Measurements from ENCODE around the gene PLPPR1. TPM values are rescaled to one million over a fixed set of nuclear protein-coding genes. Genes with fewer than 3 reads are reported as not detected.

Gene PLPPR1
- total and polyA plus RNA-seq, 2 of the 13 experiments (the other 11 are each of a cell fraction or from before 2014, with no cell fraction given): 16.0 to 84.7 TPM

DNA sequence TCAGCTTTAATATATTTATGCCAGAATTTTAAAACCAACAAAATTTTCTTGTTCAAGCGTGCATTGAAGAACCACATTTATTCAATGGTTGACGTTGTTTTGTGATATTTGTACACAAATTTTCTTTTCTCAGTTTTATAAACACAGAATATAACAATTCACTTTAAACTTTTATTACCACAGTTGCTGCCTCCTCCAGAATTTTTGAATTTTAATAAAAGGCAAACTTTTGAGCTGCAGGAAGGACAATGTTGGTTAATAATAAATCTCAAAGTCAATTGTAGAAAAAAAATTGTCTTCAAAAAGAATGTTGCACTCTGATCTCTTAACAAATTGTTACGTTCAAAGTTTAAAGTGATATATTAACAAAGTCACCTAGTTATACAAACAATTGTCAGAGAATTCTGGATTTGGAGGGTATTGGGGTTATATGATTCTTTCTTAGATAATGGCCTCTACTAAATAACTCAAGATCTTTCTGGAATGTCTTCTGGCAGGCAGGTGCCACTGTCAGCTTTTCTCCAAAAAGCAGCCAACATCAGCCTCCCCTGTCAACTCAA, 295.8 kb downstream of the PLPPR1 start (continued):
- TF ChIP-seq, protein P1, sequence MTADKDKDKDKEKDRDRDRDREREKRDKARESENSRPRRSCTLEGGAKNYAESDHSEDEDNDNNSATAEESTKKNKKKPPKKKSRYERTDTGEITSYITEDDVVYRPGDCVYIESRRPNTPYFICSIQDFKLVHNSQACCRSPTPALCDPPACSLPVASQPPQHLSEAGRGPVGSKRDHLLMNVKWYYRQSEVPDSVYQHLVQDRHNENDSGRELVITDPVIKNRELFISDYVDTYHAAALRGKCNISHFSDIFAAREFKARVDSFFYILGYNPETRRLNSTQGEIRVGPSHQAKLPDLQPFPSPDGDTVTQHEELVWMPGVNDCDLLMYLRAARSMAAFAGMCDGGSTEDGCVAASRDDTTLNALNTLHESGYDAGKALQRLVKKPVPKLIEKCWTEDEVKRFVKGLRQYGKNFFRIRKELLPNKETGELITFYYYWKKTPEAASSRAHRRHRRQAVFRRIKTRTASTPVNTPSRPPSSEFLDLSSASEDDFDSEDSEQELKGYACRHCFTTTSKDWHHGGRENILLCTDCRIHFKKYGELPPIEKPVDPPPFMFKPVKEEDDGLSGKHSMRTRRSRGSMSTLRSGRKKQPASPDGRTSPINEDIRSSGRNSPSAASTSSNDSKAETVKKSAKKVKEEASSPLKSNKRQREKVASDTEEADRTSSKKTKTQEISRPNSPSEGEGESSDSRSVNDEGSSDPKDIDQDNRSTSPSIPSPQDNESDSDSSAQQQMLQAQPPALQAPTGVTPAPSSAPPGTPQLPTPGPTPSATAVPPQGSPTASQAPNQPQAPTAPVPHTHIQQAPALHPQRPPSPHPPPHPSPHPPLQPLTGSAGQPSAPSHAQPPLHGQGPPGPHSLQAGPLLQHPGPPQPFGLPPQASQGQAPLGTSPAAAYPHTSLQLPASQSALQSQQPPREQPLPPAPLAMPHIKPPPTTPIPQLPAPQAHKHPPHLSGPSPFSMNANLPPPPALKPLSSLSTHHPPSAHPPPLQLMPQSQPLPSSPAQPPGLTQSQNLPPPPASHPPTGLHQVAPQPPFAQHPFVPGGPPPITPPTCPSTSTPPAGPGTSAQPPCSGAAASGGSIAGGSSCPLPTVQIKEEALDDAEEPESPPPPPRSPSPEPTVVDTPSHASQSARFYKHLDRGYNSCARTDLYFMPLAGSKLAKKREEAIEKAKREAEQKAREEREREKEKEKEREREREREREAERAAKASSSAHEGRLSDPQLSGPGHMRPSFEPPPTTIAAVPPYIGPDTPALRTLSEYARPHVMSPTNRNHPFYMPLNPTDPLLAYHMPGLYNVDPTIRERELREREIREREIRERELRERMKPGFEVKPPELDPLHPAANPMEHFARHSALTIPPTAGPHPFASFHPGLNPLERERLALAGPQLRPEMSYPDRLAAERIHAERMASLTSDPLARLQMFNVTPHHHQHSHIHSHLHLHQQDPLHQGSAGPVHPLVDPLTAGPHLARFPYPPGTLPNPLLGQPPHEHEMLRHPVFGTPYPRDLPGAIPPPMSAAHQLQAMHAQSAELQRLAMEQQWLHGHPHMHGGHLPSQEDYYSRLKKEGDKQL (CRISPR knock-in tag; IDR thresholded peaks at IDR 0.05; ENCODE audit: low read depth): peak; percentile 62; the same call in 1 of the 2 replicates
- TF ChIP-seq ZNF607 (CRISPR knock-in tag; IDR thresholded peaks at IDR 0.05; ENCODE audit: borderline replicate concordance): no peak
- no peak for TF ChIP-seq KLF11 (CRISPR knock-in tag; IDR thresholded peaks at IDR 0.05)
- TF ChIP-seq MXD4 (CRISPR knock-in tag; IDR thresholded peaks at IDR 0.05): no peak
- TF ChIP-seq, protein P2, sequence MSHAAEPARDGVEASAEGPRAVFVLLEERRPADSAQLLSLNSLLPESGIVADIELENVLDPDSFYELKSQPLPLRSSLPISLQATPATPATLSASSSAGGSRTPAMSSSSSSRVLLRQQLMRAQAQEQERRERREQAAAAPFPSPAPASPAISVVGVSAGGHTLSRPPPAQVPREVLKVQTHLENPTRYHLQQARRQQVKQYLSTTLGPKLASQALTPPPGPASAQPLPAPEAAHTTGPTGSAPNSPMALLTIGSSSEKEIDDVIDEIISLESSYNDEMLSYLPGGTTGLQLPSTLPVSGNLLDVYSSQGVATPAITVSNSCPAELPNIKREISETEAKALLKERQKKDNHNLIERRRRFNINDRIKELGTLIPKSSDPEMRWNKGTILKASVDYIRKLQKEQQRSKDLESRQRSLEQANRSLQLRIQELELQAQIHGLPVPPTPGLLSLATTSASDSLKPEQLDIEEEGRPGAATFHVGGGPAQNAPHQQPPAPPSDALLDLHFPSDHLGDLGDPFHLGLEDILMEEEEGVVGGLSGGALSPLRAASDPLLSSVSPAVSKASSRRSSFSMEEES (CRISPR knock-in tag; IDR thresholded peaks at IDR 0.05): peak; percentile 80
- no peak for TF ChIP-seq ZNF788 (CRISPR knock-in tag; IDR thresholded peaks at IDR 0.05; ENCODE audit: borderline replicate concordance)
- TF ChIP-seq, protein P3, sequence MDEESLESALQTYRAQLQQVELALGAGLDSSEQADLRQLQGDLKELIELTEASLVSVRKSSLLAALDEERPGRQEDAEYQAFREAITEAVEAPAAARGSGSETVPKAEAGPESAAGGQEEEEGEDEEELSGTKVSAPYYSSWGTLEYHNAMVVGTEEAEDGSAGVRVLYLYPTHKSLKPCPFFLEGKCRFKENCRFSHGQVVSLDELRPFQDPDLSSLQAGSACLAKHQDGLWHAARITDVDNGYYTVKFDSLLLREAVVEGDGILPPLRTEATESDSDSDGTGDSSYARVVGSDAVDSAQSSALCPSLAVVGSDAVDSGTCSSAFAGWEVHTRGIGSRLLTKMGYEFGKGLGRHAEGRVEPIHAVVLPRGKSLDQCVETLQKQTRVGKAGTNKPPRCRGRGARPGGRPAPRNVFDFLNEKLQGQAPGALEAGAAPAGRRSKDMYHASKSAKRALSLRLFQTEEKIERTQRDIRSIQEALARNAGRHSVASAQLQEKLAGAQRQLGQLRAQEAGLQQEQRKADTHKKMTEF (CRISPR knock-in tag; IDR thresholded peaks at IDR 0.05): no peak; the same call in 1 of the 2 replicates
- TF ChIP-seq DPF2 (CRISPR knock-in tag; IDR thresholded peaks at IDR 0.05; ENCODE audit: borderline replicate concordance, low read depth): no peak; the same call in 1 of the 2 replicates
- TF ChIP-seq SOX6 (IDR thresholded peaks at IDR 0.05): no peak
- TF ChIP-seq SOX6 (CRISPR knock-in tag; IDR thresholded peaks at IDR 0.05): no peak
- TF ChIP-seq, protein P4, sequence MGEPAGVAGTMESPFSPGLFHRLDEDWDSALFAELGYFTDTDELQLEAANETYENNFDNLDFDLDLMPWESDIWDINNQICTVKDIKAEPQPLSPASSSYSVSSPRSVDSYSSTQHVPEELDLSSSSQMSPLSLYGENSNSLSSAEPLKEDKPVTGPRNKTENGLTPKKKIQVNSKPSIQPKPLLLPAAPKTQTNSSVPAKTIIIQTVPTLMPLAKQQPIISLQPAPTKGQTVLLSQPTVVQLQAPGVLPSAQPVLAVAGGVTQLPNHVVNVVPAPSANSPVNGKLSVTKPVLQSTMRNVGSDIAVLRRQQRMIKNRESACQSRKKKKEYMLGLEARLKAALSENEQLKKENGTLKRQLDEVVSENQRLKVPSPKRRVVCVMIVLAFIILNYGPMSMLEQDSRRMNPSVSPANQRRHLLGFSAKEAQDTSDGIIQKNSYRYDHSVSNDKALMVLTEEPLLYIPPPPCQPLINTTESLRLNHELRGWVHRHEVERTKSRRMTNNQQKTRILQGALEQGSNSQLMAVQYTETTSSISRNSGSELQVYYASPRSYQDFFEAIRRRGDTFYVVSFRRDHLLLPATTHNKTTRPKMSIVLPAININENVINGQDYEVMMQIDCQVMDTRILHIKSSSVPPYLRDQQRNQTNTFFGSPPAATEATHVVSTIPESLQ (CRISPR knock-in tag; conservative IDR thresholded peaks at IDR 0.05): no peak
- TF ChIP-seq, protein P5, sequence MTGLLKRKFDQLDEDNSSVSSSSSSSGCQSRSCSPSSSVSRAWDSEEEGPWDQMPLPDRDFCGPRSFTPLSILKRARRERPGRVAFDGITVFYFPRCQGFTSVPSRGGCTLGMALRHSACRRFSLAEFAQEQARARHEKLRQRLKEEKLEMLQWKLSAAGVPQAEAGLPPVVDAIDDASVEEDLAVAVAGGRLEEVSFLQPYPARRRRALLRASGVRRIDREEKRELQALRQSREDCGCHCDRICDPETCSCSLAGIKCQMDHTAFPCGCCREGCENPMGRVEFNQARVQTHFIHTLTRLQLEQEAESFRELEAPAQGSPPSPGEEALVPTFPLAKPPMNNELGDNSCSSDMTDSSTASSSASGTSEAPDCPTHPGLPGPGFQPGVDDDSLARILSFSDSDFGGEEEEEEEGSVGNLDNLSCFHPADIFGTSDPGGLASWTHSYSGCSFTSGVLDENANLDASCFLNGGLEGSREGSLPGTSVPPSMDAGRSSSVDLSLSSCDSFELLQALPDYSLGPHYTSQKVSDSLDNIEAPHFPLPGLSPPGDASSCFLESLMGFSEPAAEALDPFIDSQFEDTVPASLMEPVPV (CRISPR knock-in tag; IDR thresholded peaks at IDR 0.05): no peak
- TF ChIP-seq GATAD2A (CRISPR knock-in tag; IDR thresholded peaks at IDR 0.05): peak; percentile 88
